GM12874 (cell line): ENCODE data around the gene RTTN.

Experiments used
- TF ChIP-seq, protein P1 (sequence below): IDR thresholded peaks from 2 replicates; pipeline ENCODE4 v1.5.1; 2011; ENCODE audit warnings: low read depth, mild to moderate bottlenecking, control low read depth, low read length, moderate library complexity; ENCODE audit not compliant: insufficient read depth

Gene RTTN

GRCh38 chr18:69974365-69974764 lies 231.1 kb downstream of the RTTN start:
- TF ChIP-seq, protein P1, sequence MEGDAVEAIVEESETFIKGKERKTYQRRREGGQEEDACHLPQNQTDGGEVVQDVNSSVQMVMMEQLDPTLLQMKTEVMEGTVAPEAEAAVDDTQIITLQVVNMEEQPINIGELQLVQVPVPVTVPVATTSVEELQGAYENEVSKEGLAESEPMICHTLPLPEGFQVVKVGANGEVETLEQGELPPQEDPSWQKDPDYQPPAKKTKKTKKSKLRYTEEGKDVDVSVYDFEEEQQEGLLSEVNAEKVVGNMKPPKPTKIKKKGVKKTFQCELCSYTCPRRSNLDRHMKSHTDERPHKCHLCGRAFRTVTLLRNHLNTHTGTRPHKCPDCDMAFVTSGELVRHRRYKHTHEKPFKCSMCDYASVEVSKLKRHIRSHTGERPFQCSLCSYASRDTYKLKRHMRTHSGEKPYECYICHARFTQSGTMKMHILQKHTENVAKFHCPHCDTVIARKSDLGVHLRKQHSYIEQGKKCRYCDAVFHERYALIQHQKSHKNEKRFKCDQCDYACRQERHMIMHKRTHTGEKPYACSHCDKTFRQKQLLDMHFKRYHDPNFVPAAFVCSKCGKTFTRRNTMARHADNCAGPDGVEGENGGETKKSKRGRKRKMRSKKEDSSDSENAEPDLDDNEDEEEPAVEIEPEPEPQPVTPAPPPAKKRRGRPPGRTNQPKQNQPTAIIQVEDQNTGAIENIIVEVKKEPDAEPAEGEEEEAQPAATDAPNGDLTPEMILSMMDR, result no peak

- TF ChIP-seq, protein P1, result no peak
Observed at GRCh38 chr18:69969491-69969890, 236.0 kb downstream of the RTTN start.

DNA sequence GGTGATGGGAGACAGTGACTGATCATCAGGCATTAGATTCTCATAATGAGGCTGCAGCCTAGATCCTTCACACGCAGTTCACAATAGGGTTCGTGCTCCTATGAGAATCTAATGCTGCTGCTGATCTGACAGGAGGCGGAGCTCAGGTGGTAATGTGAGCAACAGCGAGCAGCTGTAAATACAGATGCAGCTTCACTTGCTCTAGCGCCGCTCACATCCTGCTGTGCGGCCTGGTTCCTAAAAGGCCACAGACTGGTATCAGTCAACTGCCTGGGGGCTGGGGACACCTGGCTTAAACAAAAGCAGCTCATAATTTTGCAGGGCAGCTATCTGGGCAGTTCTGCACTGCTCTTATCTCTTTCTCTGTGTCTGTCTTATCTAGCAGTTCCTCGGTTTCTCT lies 237.4 kb downstream of the RTTN start:
- TF ChIP-seq, protein P1, result no peak

DNA sequence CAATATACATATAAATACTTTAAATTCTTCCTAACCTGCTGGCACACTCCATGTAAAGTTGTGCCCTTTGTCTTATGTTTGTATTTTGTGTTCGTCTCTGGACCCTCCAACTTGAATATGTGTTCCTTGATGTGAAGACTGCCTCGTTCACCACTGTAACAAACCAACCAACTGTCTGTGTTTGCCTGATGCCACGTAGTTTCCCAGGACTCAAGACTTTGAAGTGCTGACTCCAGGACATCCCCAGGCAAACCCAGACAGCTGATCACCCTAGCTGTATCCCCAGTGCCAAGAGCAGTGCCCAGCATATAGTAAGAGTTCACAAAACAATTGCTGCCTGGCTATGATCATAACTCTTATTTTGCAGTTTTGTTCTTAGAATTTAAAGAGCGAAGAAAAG lies 242.3 kb downstream of the RTTN start:
- TF ChIP-seq, protein P1, result no peak

- TF ChIP-seq, protein P1, result no peak
Observed at GRCh38 chr18:69961718-69962117, 243.8 kb downstream of the RTTN start.

DNA sequence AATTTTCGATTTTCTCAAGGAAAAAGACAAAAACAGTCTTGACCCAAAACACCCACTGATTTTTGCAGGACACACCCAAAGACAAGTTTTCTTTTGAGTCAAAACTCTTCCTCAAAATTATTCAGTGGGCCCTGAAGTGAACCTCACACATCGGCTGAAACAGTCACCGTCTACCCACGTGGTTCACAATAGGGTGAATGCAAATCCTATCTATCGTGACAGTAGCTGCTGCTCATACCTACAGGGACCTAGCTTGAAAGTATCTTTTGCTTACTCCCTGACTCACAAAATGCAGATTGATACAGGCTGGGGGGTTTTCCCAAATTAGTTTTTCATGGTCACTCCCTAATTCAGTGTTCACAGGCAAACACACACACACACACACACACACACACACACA lies 247.1 kb downstream of the RTTN start:
- TF ChIP-seq, protein P1, result no peak

DNA sequence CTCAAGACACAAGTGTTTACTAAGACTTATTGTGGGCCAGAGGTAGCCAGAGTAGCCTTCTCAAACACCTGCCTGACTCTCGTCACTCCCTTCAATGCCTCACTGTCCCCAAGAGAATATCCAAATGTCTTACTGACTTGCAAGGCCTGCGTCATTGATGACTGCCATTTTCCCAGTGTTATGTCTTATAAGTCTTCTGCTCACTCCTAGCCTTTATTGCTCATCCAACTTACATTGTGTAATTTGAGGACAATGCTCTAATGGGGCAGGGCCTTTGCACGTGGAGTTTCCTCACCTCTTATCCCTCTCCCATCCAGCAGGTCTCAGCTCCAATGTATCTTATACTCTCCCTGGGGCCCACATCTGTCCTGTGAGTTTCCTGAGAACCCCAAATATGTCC lies 247.7 kb downstream of the RTTN start:
- TF ChIP-seq, protein P1, result no peak
